CD4-positive, alpha-beta T cell treated with Interleukin-15 for 4 hours (primary cell): ENCODE measurements around the gene ZFR2.
A peak's percentile ranks its signal among the peaks of the same experiment; 100 is the strongest.

Experiments used
- DNase-seq: peaks from one replicate; pipeline ENCODE4 v3.0.0-alpha.2; 2020; ENCODE audit warnings: low spot score

The ZFR2 gene

GRCh38 chr19:3813473-3814392, 55.1 kb downstream of the ZFR2 start:
- DNase-seq = peak; percentile 15

GRCh38 chr19:3810708-3811355, 58.0 kb downstream of the ZFR2 start:
- no peak for DNase-seq

DNA sequence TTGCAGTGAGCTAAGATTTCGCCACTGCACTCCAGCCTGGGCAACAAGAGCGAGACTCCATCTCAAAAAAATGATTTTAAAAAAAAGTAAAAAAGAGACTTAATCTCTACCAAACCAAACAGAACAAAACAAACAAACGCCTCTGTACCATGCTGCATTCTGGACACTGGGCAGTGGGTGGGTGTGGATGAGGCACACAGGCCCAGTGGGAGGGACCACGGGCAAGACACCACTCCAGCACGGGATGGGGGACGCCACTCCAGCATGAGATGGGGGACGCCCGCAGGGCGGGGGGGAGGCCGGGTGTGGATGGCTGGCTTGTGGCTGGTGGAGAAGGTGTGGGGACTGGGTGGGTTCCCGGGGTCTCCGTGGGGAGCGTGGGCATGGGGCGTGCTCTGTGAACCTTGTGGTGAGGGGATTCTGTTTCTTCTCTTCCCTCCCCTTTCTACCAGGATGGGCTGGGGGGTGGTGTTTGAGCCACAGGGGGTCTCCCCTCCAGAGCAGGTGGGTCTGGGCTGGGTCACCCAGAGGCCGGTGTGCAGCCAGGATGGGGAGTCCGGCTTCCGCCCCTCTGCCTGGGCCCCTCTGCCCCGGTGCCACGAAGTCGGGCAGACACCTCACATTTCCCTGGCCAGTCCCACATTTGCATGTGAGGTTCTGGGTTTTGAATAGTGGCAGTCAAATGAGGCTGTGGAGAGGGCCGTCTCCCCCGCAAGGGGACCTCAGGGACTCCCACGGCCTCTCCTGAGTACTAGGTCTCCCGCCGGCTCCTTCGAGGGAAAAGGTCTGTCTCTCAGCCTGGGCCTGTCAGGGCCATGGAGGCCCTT, 58.7 kb downstream of the ZFR2 start:
- DNase-seq = no peak

GRCh38 chr19:3808420-3809143, 60.3 kb downstream of the ZFR2 start:
- DNase-seq = no peak

DNA sequence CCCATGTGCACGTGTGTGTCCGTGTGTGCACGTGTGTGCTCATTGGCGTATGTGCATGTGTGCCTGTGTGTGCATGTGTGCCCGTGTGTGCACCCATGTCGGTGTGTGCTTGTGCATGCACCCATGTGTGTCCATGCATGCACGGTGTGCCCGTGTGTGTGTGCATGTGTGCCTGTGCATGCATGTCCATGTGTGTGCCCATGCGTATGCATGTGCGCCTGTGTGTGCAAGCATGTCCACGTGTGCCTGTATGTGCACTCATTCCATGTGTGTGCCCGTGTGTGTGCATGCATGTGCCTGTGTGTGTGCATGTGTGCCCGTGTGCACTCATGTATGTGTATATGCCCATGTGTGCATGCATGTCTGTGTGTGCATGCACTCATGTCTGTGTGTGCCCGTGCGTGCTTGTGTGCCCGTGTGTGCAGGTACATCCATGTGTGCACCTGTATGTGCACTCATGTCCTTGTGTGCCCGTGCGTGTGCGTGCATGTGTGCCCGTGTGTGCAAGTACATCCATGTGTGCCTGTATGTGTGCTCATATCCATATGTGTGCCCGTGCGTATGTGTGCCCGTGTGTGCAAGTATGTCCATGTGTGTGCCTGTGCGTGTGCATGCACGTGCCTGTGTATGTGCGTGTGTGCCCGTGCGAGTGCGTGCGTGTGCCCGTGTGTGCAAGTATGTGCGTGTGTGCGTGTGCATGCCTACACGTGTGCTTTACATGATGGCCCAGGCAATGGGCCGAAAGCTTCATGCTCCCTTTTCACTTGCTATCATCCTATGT, 61.1 kb downstream of the ZFR2 start:
- no peak for DNase-seq

DNA sequence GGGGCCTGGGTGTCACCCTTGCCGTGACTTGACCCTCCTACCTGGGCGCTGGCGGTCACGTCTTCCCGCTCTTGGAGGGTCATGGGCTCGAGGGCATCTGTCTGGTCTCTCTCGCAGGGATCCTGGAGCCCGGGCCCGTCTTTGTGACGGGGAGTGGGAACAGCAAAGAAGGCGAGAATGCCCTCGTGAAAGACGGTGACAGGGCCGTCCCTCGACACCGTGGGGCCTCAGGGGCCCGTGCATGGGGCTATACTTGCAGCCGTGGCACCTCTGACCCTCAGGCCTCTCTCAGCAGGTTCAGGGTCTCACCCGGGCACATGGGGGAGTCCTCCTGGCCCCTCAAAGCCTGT, 61.7 kb downstream of the ZFR2 start:
- no peak for DNase-seq

GRCh38 chr19:3805859-3806258, 63.0 kb downstream of the ZFR2 start:
- DNase-seq = no peak

GRCh38 chr19:3804429-3804828, 64.4 kb downstream of the ZFR2 start:
- DNase-seq = no peak

- no peak for DNase-seq
Observed at GRCh38 chr19:3803986-3804385, 64.9 kb downstream of the ZFR2 start.

- DNase-seq = no peak
Observed at GRCh38 chr19:3803114-3803888, 65.5 kb downstream of the ZFR2 start.

DNA sequence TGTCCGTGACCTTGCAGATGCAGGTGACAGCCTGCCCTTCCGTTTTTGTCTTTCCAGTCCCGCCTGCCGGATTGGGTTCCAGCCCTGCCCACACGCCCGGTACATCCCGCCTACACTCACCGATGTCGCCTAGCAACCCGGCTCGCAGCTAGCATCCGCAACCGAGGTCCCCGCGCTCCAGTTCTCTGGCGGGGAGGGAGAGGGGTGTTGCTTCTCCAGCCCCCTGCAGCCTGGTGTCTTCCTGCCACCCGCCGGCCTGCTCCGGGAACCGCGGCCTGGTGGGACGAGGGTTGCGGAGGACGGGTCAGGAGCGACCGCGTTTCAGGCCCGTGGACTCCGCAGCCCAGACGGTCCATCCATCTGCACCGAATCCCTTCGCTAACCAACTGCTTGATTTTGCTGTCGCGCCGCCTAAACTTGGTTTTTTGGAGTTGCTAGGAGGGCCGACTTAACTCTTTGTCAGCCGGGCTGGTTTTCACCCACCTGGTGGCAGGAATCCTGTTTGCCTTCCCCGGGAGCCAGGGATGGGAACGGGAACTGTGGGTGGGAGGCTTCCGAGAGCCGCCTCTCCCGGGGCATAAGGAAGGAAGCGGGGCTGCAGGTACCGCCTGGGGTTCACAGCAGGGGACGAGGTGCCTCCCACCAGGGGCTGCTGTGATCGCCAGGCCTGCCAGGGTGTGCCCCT, 67.3 kb downstream of the ZFR2 start:
- peak; percentile 43 for DNase-seq

DNA sequence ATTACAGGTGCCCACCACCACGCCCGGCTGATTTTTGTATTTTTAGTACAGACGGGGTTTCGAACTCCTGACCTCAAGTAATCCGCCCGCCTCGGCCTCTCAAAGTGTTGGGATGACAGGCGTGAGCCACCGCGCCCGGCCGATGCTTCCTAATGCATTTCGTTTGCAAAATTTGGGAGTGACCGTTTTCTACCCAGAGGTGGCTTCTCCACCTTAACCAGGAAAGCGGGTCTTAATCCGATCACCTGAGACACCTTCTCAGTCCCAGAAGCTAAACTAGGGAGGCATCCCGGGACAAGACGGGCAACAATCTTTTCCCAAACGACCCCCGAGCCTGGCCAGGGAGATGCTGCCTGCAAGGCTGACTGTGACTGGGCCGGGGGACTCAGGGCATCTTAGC, 67.8 kb downstream of the ZFR2 start:
- no peak for DNase-seq

- DNase-seq = peak; percentile 54
Observed at GRCh38 chr19:3798137-3798536, 70.7 kb downstream of the ZFR2 start.

- no peak for DNase-seq
Observed at GRCh38 chr19:3796358-3796757, 72.5 kb downstream of the ZFR2 start.

DNA sequence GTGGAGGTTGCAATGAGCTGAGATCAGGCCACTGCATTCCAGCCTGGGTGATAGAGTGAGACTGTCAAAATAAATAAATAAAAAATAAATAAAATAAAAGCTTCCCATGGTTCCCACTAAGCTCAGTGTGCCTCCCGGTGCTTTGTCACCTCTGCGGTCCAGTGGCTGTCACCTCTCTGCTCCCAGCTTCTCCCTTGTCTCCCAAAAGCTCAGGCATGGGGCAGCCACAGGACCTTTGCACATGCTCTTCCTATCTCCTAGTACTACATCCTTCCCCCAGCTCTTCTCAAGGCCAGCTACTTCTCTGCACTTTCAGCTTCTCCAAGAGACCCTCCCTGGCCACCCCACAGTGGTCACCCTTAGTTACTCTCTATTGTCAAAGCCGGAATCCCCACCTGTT, 75.0 kb downstream of the ZFR2 start:
- no peak for DNase-seq

DNA sequence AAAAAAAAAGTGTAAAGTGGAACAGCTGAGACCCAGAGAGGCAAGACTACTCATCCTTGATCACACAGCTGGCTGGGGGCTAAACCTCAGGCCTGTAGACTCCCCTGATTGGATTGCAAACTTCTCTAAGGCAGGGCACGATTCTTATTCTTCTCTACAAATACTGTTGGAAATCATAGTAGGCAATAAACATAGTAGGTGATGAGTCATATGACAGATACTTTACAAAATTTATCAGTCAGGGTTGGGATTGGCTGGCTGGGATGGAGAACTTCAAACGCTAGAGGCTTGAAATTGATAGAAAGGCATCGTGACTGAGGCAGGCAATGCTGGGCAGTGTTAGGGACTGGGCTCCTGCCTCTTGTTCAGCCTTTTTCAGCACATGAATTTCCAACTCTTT, 76.7 kb downstream of the ZFR2 start:
- no peak for DNase-seq

DNA sequence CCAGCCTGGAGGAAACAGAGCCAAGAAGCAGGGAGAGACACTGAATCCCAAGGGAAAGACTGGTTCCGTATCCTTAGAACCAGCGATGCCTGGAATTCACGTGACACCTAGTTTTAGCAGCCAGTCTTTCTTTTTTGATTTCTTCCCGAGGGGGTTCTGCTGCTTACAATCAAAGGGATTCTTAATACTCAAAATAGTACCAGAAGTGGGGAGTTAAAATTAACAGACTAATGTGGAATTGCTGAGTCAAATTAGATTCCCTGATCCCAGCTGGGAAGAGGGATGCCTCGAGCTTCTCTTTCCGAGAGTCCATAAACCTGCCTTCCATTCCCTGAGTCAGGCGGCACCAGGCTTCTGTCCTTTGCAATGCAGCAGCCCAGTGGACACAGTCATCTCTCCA, 77.9 kb downstream of the ZFR2 start:
- no peak for DNase-seq

DNA sequence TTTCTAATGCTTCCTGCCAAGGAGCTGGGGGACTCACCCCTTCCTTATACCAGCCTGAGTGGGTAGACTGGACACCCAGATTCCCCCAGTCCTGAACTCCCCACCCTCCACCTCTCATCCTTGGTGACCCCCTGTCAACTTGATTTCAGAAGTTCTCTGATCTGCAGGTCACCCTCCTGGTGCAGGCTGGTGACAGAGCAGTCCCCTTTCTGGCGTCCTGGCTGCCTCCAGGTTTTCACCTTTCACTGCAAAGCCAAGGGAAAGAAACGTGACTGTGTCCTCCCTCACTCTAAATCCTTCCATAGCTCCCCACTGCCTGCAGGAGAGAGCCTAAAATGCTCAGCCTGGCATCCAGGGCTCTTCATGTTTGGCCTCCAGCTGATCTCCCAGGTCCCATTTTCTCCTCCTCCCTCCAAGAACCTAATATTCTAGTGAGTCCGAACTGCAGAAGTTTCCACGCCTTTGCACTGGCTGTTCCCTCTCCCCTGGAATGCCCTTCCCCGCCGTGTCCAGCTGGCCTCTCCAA, 78.6 kb downstream of the ZFR2 start:
- no peak for DNase-seq

GRCh38 chr19:3788996-3789778, 79.7 kb downstream of the ZFR2 start:
- DNase-seq = peak; percentile 37
